ENCODE measurements around the gene PLXDC1. TPM values are rescaled to one million over a fixed set of nuclear protein-coding genes. Genes with fewer than 3 reads are reported as not detected.

Gene PLXDC1
- total RNA-seq, 1 experiment from 2014 or later: 2.0 TPM

DNA sequence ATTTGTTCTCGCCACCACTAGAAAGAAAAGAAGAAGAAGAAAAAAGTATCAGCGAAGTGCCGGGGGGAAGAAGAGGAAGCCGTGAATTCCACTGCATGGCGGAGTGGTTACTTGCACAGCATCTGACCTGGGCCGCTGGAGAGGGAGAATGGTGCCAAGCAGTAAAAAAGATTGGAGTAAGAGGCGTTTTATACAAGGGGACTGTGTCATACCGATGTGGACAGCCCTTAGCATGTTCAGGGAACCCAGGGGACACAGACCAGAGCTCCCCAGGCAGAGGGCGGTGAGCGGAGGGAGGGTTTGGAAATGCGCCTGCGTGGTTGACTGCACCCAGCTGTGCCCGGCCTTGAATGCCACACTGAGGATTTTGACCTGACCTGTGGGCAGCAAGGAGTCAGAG, 52.8 kb downstream of the PLXDC1 start:
- H3K23ac ChIP-seq (ENCODE audit: insufficient read length, low read depth, low read length): no peak overlapping the region
- H2AK5ac ChIP-seq (ENCODE audit: insufficient read length, low read length): no peak overlapping the region
- TF ChIP-seq, protein P1, sequence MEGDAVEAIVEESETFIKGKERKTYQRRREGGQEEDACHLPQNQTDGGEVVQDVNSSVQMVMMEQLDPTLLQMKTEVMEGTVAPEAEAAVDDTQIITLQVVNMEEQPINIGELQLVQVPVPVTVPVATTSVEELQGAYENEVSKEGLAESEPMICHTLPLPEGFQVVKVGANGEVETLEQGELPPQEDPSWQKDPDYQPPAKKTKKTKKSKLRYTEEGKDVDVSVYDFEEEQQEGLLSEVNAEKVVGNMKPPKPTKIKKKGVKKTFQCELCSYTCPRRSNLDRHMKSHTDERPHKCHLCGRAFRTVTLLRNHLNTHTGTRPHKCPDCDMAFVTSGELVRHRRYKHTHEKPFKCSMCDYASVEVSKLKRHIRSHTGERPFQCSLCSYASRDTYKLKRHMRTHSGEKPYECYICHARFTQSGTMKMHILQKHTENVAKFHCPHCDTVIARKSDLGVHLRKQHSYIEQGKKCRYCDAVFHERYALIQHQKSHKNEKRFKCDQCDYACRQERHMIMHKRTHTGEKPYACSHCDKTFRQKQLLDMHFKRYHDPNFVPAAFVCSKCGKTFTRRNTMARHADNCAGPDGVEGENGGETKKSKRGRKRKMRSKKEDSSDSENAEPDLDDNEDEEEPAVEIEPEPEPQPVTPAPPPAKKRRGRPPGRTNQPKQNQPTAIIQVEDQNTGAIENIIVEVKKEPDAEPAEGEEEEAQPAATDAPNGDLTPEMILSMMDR (conservative IDR thresholded peaks at IDR 0.05): no peak
- H3K79me1 ChIP-seq (ENCODE audit: insufficient read depth, low read depth, low read length, poor library complexity, severe bottlenecking): no peaks in the 10 kb centered on the region
- Mint-ChIP-seq H3K27ac (peak overlapping the region in 1 of 3 experiments; percentile 5; a peak in 2 of 7 replicates), H3K9me3 (no peaks in the 10 kb centered on the region), H3K4me1 (peaks cover 20 to 23% of the 10 kb centered on the region in 2 experiments), H3K27me3 (ENCODE audit: low read depth) (peaks cover 17% of the 10 kb centered on the region), H3K4me3 (no peak overlapping the region), H3K36me3 (ENCODE audit: insufficient read depth in 1 of 3, low read depth in 3 of 3) (no peaks in the 10 kb centered on the region)
- no peak overlapping the region for H3K14ac ChIP-seq (ENCODE audit: insufficient read depth, low read length)
- no peak overlapping the region for H3T11ph ChIP-seq (ENCODE audit: low read length)
- no peak overlapping the region for H3K27ac ChIP-seq (ENCODE audit: insufficient read length, low read depth, low read length)
- no peak overlapping the region for H3K56ac ChIP-seq (ENCODE audit: insufficient read length, low read depth, low read length)
- no peak overlapping the region for H3K9ac ChIP-seq (ENCODE audit: extremely low read depth, insufficient read length, low read length)
- DNase-seq: no peak
- no peak overlapping the region for H4K5ac ChIP-seq (ENCODE audit: insufficient read length, low read depth, low read length)
- H3K27me3 ChIP-seq (ENCODE audit: insufficient read depth, low read length): no peaks in the 10 kb centered on the region; the same call in 1 of the 2 replicates
- WGBS (ENCODE audit: extremely low coverage, insufficient read length, low lambda C conversion rate): no CpG with 5 or more reads among the region's 13 CpGs
- H2BK120ac ChIP-seq (ENCODE audit: low read depth, low read length, poor library complexity, severe bottlenecking): no peak overlapping the region
- H3K4me1 ChIP-seq (ENCODE audit: insufficient read depth, low read length): no peaks in the 10 kb centered on the region
- H2AFZ ChIP-seq (ENCODE audit: low read length): no peak overlapping the region
- H2BK12ac ChIP-seq (ENCODE audit: insufficient read length, low read depth, low read length): no peak overlapping the region
- no peak overlapping the region for H2BK5ac ChIP-seq (ENCODE audit: insufficient read length, low read length)
- no peaks in the 10 kb centered on the region for H3K79me2 ChIP-seq (ENCODE audit: insufficient read depth, low read length)
- H3K23me2 ChIP-seq (ENCODE audit: insufficient read length, low read depth, low read length, poor library complexity, severe bottlenecking): no peaks in the 10 kb centered on the region
- H3K9me3 ChIP-seq (ENCODE audit: control insufficient read depth, low read depth, low read length): no peaks in the 10 kb centered on the region
- no peak overlapping the region for H4K91ac ChIP-seq (ENCODE audit: insufficient read length, low read depth, low read length)
- no peak overlapping the region for H3K4ac ChIP-seq (ENCODE audit: low read depth, low read length)
- H3K18ac ChIP-seq (ENCODE audit: insufficient read length, low read depth, low read length): no peak overlapping the region
- H3K4me2 ChIP-seq (ENCODE audit: insufficient read depth, insufficient read length, low read length): no peak overlapping the region
- no peak overlapping the region for H4K8ac ChIP-seq (replicated peaks; ENCODE audit: insufficient read length, low read depth, low read length)
- H2BK20ac ChIP-seq (ENCODE audit: low read depth, low read length, poor library complexity, severe bottlenecking): no peak overlapping the region
- H4K20me1 ChIP-seq (ENCODE audit: control insufficient read depth, insufficient read depth, insufficient read length): no peaks in the 10 kb centered on the region
- H2BK15ac ChIP-seq (ENCODE audit: low read depth, low read length): no peak overlapping the region
